Testis (tissue), 3 donors: Measurements from ENCODE around the gene SIL1. TPM values are rescaled to one million over a fixed set of nuclear protein-coding genes. Genes with fewer than 3 reads are reported as not detected.
A peak's percentile ranks its signal among the peaks of the same experiment; 100 is the strongest.

ENCODE experiments used
- DNase-seq: peaks from one replicate; pipeline ENCODE4 v3.0.0-alpha.2; 2019
- H3K27ac ChIP-seq, 2 donors: fragments of 200-600 bp; sonication (generic); one replicate each; pipeline ENCODE4 v1.5.1; 2019
- H3K27me3 ChIP-seq: fragments of 200-600 bp; sonication (generic); one replicate; pipeline ENCODE4 v1.5.1; 2019
- H3K36me3 ChIP-seq: fragments of 200-600 bp; sonication (generic); one replicate; pipeline ENCODE4 v1.5.1; 2017; ENCODE audit warnings: low read depth; ENCODE audit errors: missing control alignments
- H3K4me1 ChIP-seq: fragments of 200-600 bp; sonication (generic); one replicate; pipeline ENCODE4 v1.5.1; 2019
- H3K4me3 ChIP-seq, 2 donors: fragments of 200-600 bp; sonication (generic); one replicate each; pipeline ENCODE4 v1.5.1; 2017 to 2019
- H3K9me3 ChIP-seq: fragments of 200-600 bp; sonication (generic); one replicate; pipeline ENCODE4 v1.5.1; 2017
- CTCF ChIP-seq, 3 experiments: fragments of 450-650 bp in 2 of 3; fragments of 200-600 bp in 1 of 3; sonication (generic) in 1 of 3; IDR thresholded peaks; one replicate each; pipeline ENCODE4 v1.5.1; 2016 to 2019; ENCODE audit warnings: antibody characterized with exemption in 3 of 3, mild to moderate bottlenecking in 2 of 3, moderate library complexity in 1 of 3
- POLR2A ChIP-seq: fragments of 450-650 bp; IDR thresholded peaks from one replicate; pipeline ENCODE4 v1.6.1; 2017; ENCODE audit warnings: antibody characterized with exemption, mild to moderate bottlenecking, moderate library complexity
- WGBS, 2 donors: methylation state at CpG; one replicate each; pipeline ENCODE4 v1.1.5; 2018; 5-methylcytosine and 5-hydroxymethylcytosine counted together
- intact Hi-C: fragments of 100-400 bp; cut with DNase I; formaldehyde crosslinking; loops from one replicate; pipeline ENCODE4 v1.15.1; 2023; ENCODE audit warnings: low total_unique reads
- polyA plus RNA-seq: library from polyadenylated mRNA; stranded (reverse); fragments of 350-450 nt; fragmentation: Illumina TruSeq; extraction: RNeasy Lipid Tissue Mini Kit (QIAGEN cat#74804); gene quantifications from one replicate; pipeline ENCODE4 v1.2.3, GENCODE V29; 2014; ENCODE audit warnings: low read depth, low replicate concordance; ENCODE audit not compliant: insufficient read depth
- total RNA-seq, 2 donors: library from RNA; depleted of rRNA; stranded (reverse); fragments of >200 nt; gene quantifications; one replicate each; pipeline ENCODE4 v1.2.3, GENCODE V29; 2016

The SIL1 gene
- total and polyA plus RNA-seq, 3 donors from 2014 or later = 86.5 to 116 (median 98.2) TPM

- 70 to 94% methylated on average over 2 to 4 of the region's 4 CpGs for WGBS, 2 donors
- Histone ChIP-seq H3K27ac (no peak overlapping the region), H3K27me3 (no peaks in the 10 kb centered on the region), H3K36me3 (no peaks in the 10 kb centered on the region), H3K9me3 (no peaks in the 10 kb centered on the region), H3K4me3 (no peak overlapping the region), H3K4me1 (peaks cover 42% of the 10 kb centered on the region)
- DNase-seq = no peak
- TF ChIP-seq POLR2A (no peak), CTCF (IDR thresholded peaks at IDR 0.05) (no peak)
- intact Hi-C loops = no loop called here
Observed at GRCh38 chr5:138949223-138949574, 249.0 kb downstream of the SIL1 start.

DNA sequence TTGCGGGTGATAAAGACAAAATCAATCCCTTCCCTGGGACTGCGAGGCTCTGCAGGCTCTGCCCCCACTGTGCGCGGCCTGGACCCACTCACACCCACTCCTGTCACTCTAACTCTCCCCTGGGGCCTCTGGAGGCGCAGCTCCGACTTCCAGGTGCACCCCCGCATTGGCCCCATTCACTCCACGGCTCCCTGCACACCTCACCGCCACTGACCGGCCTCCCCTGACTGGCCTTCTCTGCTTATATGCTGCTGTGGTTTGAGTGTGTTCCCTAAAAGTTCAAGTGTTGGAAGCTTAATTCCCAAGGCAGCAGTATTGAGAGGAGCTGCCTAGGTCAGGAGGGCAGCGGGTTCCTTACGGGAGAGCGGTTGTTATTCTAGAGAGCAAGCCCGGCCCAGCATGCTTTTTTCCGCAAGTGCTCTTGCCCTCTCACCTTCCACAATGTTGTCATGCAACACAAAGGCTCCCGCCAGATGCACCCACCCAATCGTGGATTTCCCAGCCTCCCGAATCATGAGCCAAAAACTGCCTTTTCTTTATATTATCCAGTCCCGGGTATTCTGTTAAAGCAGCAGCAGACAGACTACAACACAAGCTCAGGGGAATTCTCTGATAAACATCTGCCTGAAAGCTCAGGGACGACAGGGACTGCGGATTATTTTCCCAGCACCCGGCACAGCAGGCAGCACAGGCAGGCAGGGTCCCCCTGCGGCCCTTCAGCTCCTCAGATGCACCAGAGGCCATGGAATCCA is 249.5 kb downstream of the SIL1 start:
- H3K4me1 ChIP-seq = peaks cover 37% of the 10 kb centered on the region
- 63 to 67% methylated on average over 21 to 23 of the region's 23 CpGs for WGBS, 2 donors
- no peak overlapping the region for H3K4me3 ChIP-seq
- no peak overlapping the region for H3K27ac ChIP-seq
- intact Hi-C loops = no loop called here
- no peaks in the 10 kb centered on the region for H3K27me3 ChIP-seq
- no peak for TF ChIP-seq POLR2A
- no peak for TF ChIP-seq CTCF (IDR thresholded peaks at IDR 0.05)
- H3K9me3 ChIP-seq = no peaks in the 10 kb centered on the region
- H3K36me3 ChIP-seq = no peaks in the 10 kb centered on the region
- peak; percentile 55 for DNase-seq

DNA sequence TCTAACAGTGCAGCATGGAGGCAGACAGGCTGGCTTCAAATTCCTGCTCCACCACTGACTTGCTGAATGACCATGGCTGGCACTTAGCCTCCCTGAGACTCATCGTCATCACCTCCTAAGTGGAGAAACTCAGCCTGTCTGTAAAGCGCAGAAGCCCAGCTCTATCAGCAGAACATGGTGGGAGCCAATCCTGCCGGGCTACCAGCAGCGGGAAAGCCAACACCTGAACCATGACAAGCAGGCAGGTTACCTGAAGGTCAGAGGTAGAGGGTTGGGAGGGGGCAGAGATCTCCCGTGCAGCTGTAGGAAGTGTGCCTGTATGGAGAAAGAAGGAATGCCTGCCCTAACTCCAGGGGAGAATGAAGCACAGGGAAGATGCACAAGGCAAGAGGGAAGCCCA is 250.4 kb downstream of the SIL1 start:
- H3K27me3 ChIP-seq = no peaks in the 10 kb centered on the region
- H3K36me3 ChIP-seq = no peaks in the 10 kb centered on the region
- DNase-seq = no peak
- 90 to 91% methylated on average over 5 of the region's 5 CpGs for WGBS, 2 donors
- H3K4me3 ChIP-seq = no peak overlapping the region
- intact Hi-C loops = no loop called here
- peaks cover 29% of the 10 kb centered on the region for H3K4me1 ChIP-seq
- TF ChIP-seq POLR2A = no peak
- H3K27ac ChIP-seq = no peak overlapping the region
- H3K9me3 ChIP-seq = no peaks in the 10 kb centered on the region

GRCh38 chr5:138946831-138947560 is 251.2 kb downstream of the SIL1 start:
- TF ChIP-seq POLR2A (no peak), CTCF (IDR thresholded peaks at IDR 0.05) (no peak)
- Histone ChIP-seq H3K36me3 (no peaks in the 10 kb centered on the region), H3K27me3 (no peaks in the 10 kb centered on the region), H3K9me3 (no peaks in the 10 kb centered on the region), H3K4me3 (no peak overlapping the region), H3K27ac (no peak overlapping the region), H3K4me1 (peaks cover 24% of the 10 kb centered on the region)
- intact Hi-C loops = no loop called here
- DNase-seq = no peak
- 92 to 95% methylated on average over 2 to 20 of the region's 20 CpGs for WGBS, 2 donors

GRCh38 chr5:138946241-138946623 is 251.9 kb downstream of the SIL1 start:
- TF ChIP-seq POLR2A (no peak), CTCF (IDR thresholded peaks at IDR 0.05) (no peak)
- H3K36me3 ChIP-seq = no peaks in the 10 kb centered on the region
- H3K4me1 ChIP-seq = peaks cover 24% of the 10 kb centered on the region
- H3K9me3 ChIP-seq = no peaks in the 10 kb centered on the region
- intact Hi-C loops = no loop called here
- no peak overlapping the region for H3K4me3 ChIP-seq
- H3K27ac ChIP-seq = no peak overlapping the region
- no peaks in the 10 kb centered on the region for H3K27me3 ChIP-seq
- WGBS, 2 donors = 91 to 96% methylated on average over 6 to 7 of the region's 8 CpGs
- no peak for DNase-seq
